K562 (cell line): ENCODE measurements around the gene KLK11. TPM values are rescaled to one million over a fixed set of nuclear protein-coding genes. Genes with fewer than 3 reads are reported as not detected.

Experiments used
- ATAC-seq: fragments of 200-7000 bp; cut with Tn5 transposase; 3 replicates; pipeline ENCODE4 v1.9.1; 2020; ENCODE audit warnings: moderate library complexity
- BruUV-seq: library from RNA; stranded (reverse); fragments of 400-500 nt; replicated peaks from 2 replicates; lab custom pipeline; 2021; lab: Mats Ljungman, UMichigan
- CTCF ChIA-PET: fragments of 300-600 bp; formaldehyde crosslinking; extraction: SDS; loops from one replicate; lab custom pipeline; 2021; ENCODE audit warnings: low intra/inter-chr PET ratio; lab: Yijun Ruan, JAX
- POLR2A ChIA-PET: fragments of 300-600, 350-650 bp; sonication (Branson Sonifier 250); formaldehyde crosslinking; extraction: SDS; loops from one replicate; lab custom pipeline; 2021; ENCODE audit warnings: antibody characterized with exemption, inconsistent platforms; lab: Yijun Ruan, JAX
- DNase-seq, 4 experiments: peaks; one replicate each; pipeline versions ENCODE4 v3.0.0 to v3.0.0-alpha.2; 2011 to 2018; ENCODE audit warnings: low spot score in 3 of 4, mixed read lengths in 3 of 4; ENCODE audit errors: extremely low read depth in 1 of 4
- FAIRE-seq: peaks from 2 replicates; lab custom pipeline; 2011; peaks lifted over from hg19 to GRCh38; lab: Jason Lieb, UNC
- H2AFZ ChIP-seq: 2 replicates; pipeline ENCODE4 v1.6.0; 2011; ENCODE audit warnings: low read depth, low read length, control low read depth, inconsistent platforms
- H3K27ac ChIP-seq: fragments of 200-600 bp; 3 replicates; pipeline ENCODE4 v1.8.0; 2011; ENCODE audit warnings: low read depth, mild to moderate bottlenecking, control low read depth, inconsistent platforms, low read length, moderate library complexity, mixed read lengths; ENCODE audit errors: extremely low read depth
- H3K27me3 ChIP-seq, 2 experiments: fragments of 300-600 bp in 1 of 2; 2 replicates in 1 of 2; 3 replicates in 1 of 2; pipeline versions ENCODE4 v1.6.0 to v1.8.0; 2011; ENCODE audit warnings: inconsistent platforms in 2 of 2, low read length in 2 of 2, mild to moderate bottlenecking in 1 of 2, mixed read lengths in 1 of 2, moderate library complexity in 1 of 2; ENCODE audit not compliant: control insufficient read depth in 2 of 2, insufficient read depth in 2 of 2
- H3K36me3 ChIP-seq: fragments of 300-600 bp; 3 replicates; pipeline ENCODE4 v1.8.0; 2011; ENCODE audit warnings: mild to moderate bottlenecking, low read length, inconsistent platforms; ENCODE audit not compliant: control insufficient read depth, insufficient read depth
- H3K4me1 ChIP-seq, 2 experiments: fragments of 200-600 bp in 1 of 2; replicated peaks in 1 of 2; 2 replicates in 1 of 2; 3 replicates in 1 of 2; pipeline versions ENCODE4 v1.5.1 to v1.8.0; 2011; ENCODE audit warnings: inconsistent platforms in 2 of 2, low read length in 2 of 2, mild to moderate bottlenecking in 1 of 2, mixed read lengths in 1 of 2, moderate library complexity in 1 of 2; ENCODE audit not compliant: control insufficient read depth in 2 of 2, insufficient read depth in 2 of 2
- H3K4me2 ChIP-seq: 2 replicates; pipeline ENCODE4 v1.6.1; 2011; ENCODE audit warnings: low read length, control low read depth, inconsistent platforms, mixed read lengths; ENCODE audit not compliant: insufficient read depth
- H3K4me3 ChIP-seq: fragments of 200-600 bp; sonication (generic), shearing (Covaris generic); 2 replicates; pipeline ENCODE4 v1.5.1; 2016; ENCODE audit warnings: control low read depth, inconsistent platforms
- H3K79me2 ChIP-seq: fragments of 200-600 bp; 3 replicates; pipeline ENCODE4 v1.8.0; 2011; ENCODE audit warnings: low read length, inconsistent platforms; ENCODE audit not compliant: control insufficient read depth, insufficient read depth
- H3K9ac ChIP-seq, 2 experiments: 2 replicates each; pipeline versions ENCODE4 v1.6.0 to v1.6.1; 2011; ENCODE audit warnings: low read depth in 2 of 2, low read length in 2 of 2, control low read depth in 1 of 2, inconsistent platforms in 1 of 2, mild to moderate bottlenecking in 1 of 2, mixed read lengths in 1 of 2; ENCODE audit not compliant: insufficient read depth in 1 of 2
- H3K9me1 ChIP-seq: one replicate; pipeline ENCODE4 v1.6.0; 2011; ENCODE audit warnings: inconsistent platforms, mild to moderate bottlenecking, low read length, moderate library complexity; ENCODE audit not compliant: control insufficient read depth, insufficient read depth
- H3K9me3 ChIP-seq: replicated peaks from 2 replicates; pipeline ENCODE4 v1.5.1; 2011; ENCODE audit warnings: low read depth, low read length, inconsistent platforms; ENCODE audit not compliant: control insufficient read depth, insufficient read depth
- H4K20me1 ChIP-seq: replicated peaks from 2 replicates; pipeline ENCODE4 v1.6.1; 2011; ENCODE audit warnings: low read length, inconsistent platforms, mixed read lengths; ENCODE audit not compliant: control insufficient read depth, insufficient read depth
- FUS ChIP-seq: fragments of 200-400 bp; formaldehyde crosslinking; optimal IDR thresholded peaks from 2 replicates; pipeline ENCODE3; 2017; ENCODE audit warnings: low read depth, low read length
- KDM1A ChIP-seq, 2 experiments: fragments of 450-650 bp; IDR thresholded peaks; 2 replicates each; pipeline ENCODE4 v1.6.1; 2016; ENCODE audit warnings: mild to moderate bottlenecking in 2 of 2
- KDM4B ChIP-seq, 2 experiments: fragments of 450-650 bp in 1 of 2; sonication (generic) in 1 of 2; IDR thresholded peaks; 2 replicates each; pipeline ENCODE4 v1.6.1; 2016 to 2017; ENCODE audit warnings: borderline replicate concordance in 2 of 2, antibody characterized with exemption in 1 of 2, low read depth in 1 of 2, mild to moderate bottlenecking in 1 of 2
- MAFK ChIP-seq: IDR thresholded peaks from 2 replicates; pipeline ENCODE4 v1.6.1; 2011; ENCODE audit warnings: low read length, improper control_type of control experiment
- POU5F1 ChIP-seq: fragments of 150-350 bp; IDR thresholded peaks from 2 replicates; pipeline ENCODE4 v1.6.1; 2014; ENCODE audit warnings: borderline replicate concordance, low read length, low read depth, mild to moderate bottlenecking; ENCODE audit not compliant: partially characterized antibody
- SUPT5H ChIP-seq: fragments of 450-650 bp; IDR thresholded peaks from 2 replicates; pipeline ENCODE4 v1.6.1; 2016
- ZBTB7A ChIP-seq: IDR thresholded peaks from 2 replicates; pipeline ENCODE4 v1.6.1; 2011; ENCODE audit warnings: low read depth, mild to moderate bottlenecking, low read length, moderate library complexity, borderline replicate concordance; ENCODE audit not compliant: control insufficient read depth
- ZNF384 ChIP-seq: IDR thresholded peaks from 2 replicates; pipeline ENCODE4 v1.6.1; 2012; ENCODE audit warnings: low read depth, low read length, improper control_type of control experiment
- WGBS: fragments of 100-300 bp; shearing (Covaris generic); methylation state at CpG from one replicate; pipeline ENCODE4 v1.1.6; 2016; ENCODE audit warnings: low coverage, mixed read lengths; ENCODE audit not compliant: insufficient coverage; ENCODE audit errors: missing lambda C conversion rate; 5-methylcytosine and 5-hydroxymethylcytosine counted together
- in situ Hi-C: fragments of 300-500 bp; cut with MboI; formaldehyde crosslinking; loops from 4 replicates; pipeline ENCODE4 v1.15.0; 2018; ENCODE audit warnings: inconsistent platforms, mixed read lengths
- intact Hi-C: fragments of 100-400 bp; cut with micrococcal nuclease; formaldehyde crosslinking; loops from 2 replicates; pipeline ENCODE4 v1.14.2; 2022
- polyA plus RNA-seq, 8 experiments: library from polyadenylated mRNA; depleted of rRNA in 4 of 8; stranded (reverse) in 5 of 8; unstranded in 3 of 8; fragments of >200 nt; fragmentation: Nextera tagmentation in 2 of 8; fragmentation: Illumina TruSeq in 1 of 8; extraction: Ambion mirVana in 2 of 8; extraction: Trizol in 1 of 8; gene quantifications; 2 replicates each; pipeline versions ENCODE4 v1.2.1 to v1.2.3, GENCODE V29; 2011 to 2014; ENCODE audit warnings: inconsistent platforms in 1 of 8, missing spikeins in 1 of 8
- total RNA-seq, 7 experiments: library from RNA; depleted of rRNA in 6 of 7; stranded (reverse); fragments of >200 nt in 6 of 7; fragmentation: Illumina TruSeq in 2 of 7; extraction: Trizol in 2 of 7; gene quantifications; 2 replicates each; pipeline versions ENCODE4 v1.2.1 to v1.2.3, GENCODE V29; 2011 to 2021; ENCODE audit warnings: low replicate concordance in 1 of 7

KLK11 gene
- total and polyA plus RNA-seq, 9 of the 15 experiments (the other 6 are each of a cell fraction or from before 2014, with no cell fraction given) = not detected

DNA sequence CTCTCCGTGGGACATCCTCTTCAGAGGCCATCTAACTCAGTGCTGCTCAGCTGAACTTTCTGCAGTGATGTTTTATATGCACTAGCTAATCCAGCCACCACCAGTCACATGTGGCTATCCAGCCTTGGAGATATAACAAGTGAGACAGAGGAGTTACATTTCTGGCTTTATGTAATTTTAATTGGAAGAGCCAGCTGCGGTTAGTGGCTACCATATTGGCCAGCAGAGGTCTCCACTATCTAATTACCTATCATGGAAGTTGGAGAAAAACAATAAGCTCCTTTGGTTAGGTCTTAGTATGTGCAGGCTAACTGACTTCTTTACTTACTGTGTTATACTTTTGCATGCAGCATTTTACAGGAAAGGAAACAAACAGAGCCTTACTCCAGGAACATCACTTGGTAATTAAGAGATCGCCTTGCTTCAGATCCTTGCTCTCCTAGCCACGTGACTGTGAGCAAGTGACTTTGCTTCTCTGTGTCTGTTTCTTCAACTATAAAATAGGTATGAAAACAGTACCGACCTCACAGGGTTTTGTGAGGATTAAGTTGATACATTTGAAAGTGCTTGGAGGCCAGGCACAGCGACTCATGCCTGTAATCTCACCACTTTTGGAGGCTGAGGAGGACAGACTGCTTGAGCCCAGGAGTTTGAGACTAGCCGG is 5.3 kb downstream of the KLK11 start (continued):
- TF ChIP-seq POU5F1 = no peak
- TF ChIP-seq MAFK = no peak
- peak; percentile 40; the same call in 1 of the 2 replicates for TF ChIP-seq ZNF384
- TF ChIP-seq SUPT5H = no peak
- TF ChIP-seq KDM1A (IDR thresholded peaks at IDR 0.05) = no peak
- TF ChIP-seq KDM4B (IDR thresholded peaks at IDR 0.05; ENCODE audit: borderline replicate concordance in 2 of 2, low read depth in 1 of 2) = no peak

DNA sequence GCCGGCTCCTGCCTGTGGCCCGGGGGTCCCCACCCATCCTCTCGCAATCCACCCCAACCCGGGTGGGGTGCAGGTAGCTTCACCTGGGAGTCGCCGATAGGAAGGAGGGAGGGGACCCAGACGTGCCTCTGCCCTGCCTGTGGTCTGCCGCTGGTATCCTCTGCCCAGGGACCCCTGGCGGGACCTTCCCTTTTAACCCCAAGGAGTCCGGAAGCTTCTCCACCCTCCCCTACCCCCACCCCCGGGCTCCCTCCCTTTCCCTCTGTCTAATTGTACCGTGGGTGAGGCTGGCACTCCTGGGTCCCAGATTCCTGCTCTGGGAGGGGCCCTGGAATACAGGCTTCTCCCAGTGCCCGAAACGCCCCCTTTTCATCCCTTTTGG is 6.9 kb downstream of the KLK11 start, which contains the start of gene KLK10:
TSS of gene KLK10 (minus strand) at position 166 of the 382 bp plus-strand sequence. CDS start 579 bp downstream, outside the sequence.
- Histone ChIP-seq H3K9me1 (no peaks in the 10 kb centered on the region), H3K9me3 (no peaks in the 10 kb centered on the region), H3K79me2 (no peaks in the 10 kb centered on the region), H3K4me1 (peaks cover 4 to 28% of the 10 kb centered on the region in 2 experiments), H3K4me2 (peak within 1 kb of the TSS; percentile 7; the same call in 1 of the 2 replicates), H2AFZ (no peak within 1 kb of the TSS), H3K4me3 (no peak within 1 kb of the TSS), H3K36me3 (no peaks in the 10 kb centered on the region), H4K20me1 (0 out of 2 replicates have a peak, but pooled peaks cover 8% of the 10 kb centered on the region), H3K27ac (no peak within 1 kb of the TSS), H3K27me3 (peaks cover 13 to 44% of the 10 kb centered on the region in 2 experiments), H3K9ac (no peak within 1 kb of the TSS; a peak in 1 of 4 replicates)
- CTCF ChIA-PET = interaction anchor here (4.4 kb wide), 1 partner anchor 76 kb away, joined by 35 read pairs; no protein-coding TSS in a partner anchor
- in situ Hi-C loops (no loop called here), intact Hi-C loops (no loop called here)
- DNase-seq = no peak
- POLR2A ChIA-PET = no interaction called here
- WGBS = 17% methylated on average over 4 of the region's 14 CpGs
- no peak for ATAC-seq
- TF ChIP-seq FUS = no peak
- TF ChIP-seq ZBTB7A = 0 out of 2 replicates have a peak, but pooled peaks have one; percentile 0
- no peak for FAIRE-seq
- BruUV-seq = no TSS peak
